Heart right ventricle (tissue), 16 donors: ENCODE results near the gene SEC24A. TPM values are rescaled to one million over a fixed set of nuclear protein-coding genes. Genes with fewer than 3 reads are reported as not detected.
A peak's percentile ranks its signal among the peaks of the same experiment; 100 is the strongest.

Experiments
- ATAC-seq, 8 donors: fragments of 200-7000 bp; cut with Tn5 transposase; one replicate each; pipeline ENCODE4 v1.9.1; 2020; ENCODE audit warnings: mild to moderate bottlenecking in 8 of 8, moderate library complexity in 8 of 8, moderate number of reproducible peaks in 1 of 8
- DNase-seq, 2 donors: peaks; one replicate each; pipeline ENCODE4 v3.0.0-alpha.2; 2020
- H3K27ac ChIP-seq, 10 donors: fragments of 200-600 bp; sonication (generic) in 2 of 10; one replicate each; pipeline versions ENCODE4 v1.5.0 to v1.8.0; 2020 to 2022; ENCODE audit warnings: mild to moderate bottlenecking in 3 of 10
- H3K27me3 ChIP-seq, 7 donors: fragments of 200-600 bp; one replicate each; pipeline ENCODE4 v1.8.0; 2021 to 2022; ENCODE audit warnings: mild to moderate bottlenecking in 2 of 7
- H3K36me3 ChIP-seq, 9 donors: fragments of 200-600 bp; sonication (generic) in 1 of 9; one replicate each; pipeline versions ENCODE4 v1.5.0 to v1.8.0; 2020 to 2022; ENCODE audit warnings: mild to moderate bottlenecking in 2 of 9
- H3K4me1 ChIP-seq, 9 donors: fragments of 200-600 bp; sonication (generic) in 1 of 9; one replicate each; pipeline versions ENCODE4 v1.5.0 to v1.8.0; 2020 to 2022; ENCODE audit warnings: mild to moderate bottlenecking in 4 of 9
- H3K4me3 ChIP-seq, 10 donors: fragments of 200-600 bp; sonication (generic) in 2 of 10; one replicate each; pipeline versions ENCODE4 v1.5.0 to v1.8.0; 2020 to 2022; ENCODE audit warnings: mild to moderate bottlenecking in 7 of 10, moderate library complexity in 2 of 10
- H3K9me3 ChIP-seq, 11 donors: fragments of 200-600 bp in 10 of 11; sonication (generic) in 2 of 11; one replicate each; pipeline versions ENCODE4 v1.5.0 to v1.8.0; 2013 to 2022; ENCODE audit warnings: mild to moderate bottlenecking in 2 of 11, control low read depth in 1 of 11, moderate library complexity in 1 of 11
- WGBS, 2 donors: extraction: QIAGEN DNeasy Blood & Tissue Kit; methylation state at CpG; one replicate each; pipeline ENCODE4 v1.1.7; 2013; ENCODE audit warnings: inconsistent platforms in 1 of 2; 5-methylcytosine and 5-hydroxymethylcytosine counted together
- intact Hi-C, 10 donors: fragments of 100-400 bp; cut with DNase I; formaldehyde crosslinking; loops; one replicate each; pipeline versions ENCODE4 v1.11.1 to v1.14.2; 2022
- polyA plus RNA-seq, 2 donors: library from polyadenylated mRNA; stranded (reverse); fragments of 200-250 nt; gene quantifications; one replicate each; pipeline ENCODE4 v1.2.3, GENCODE V29; 2013
- total RNA-seq, 10 donors: library from RNA; stranded (reverse); fragmentation: NEBNext Ultra II Directional in 3 of 10; extraction: Animal tissue kit (Norgen Biotek cat#: 25700) in 3 of 10; gene quantifications; one replicate each; pipeline versions ENCODE4 v1.2.1 to v1.2.4, GENCODE V29; 2021 to 2023
- TF ChIP-seq, protein P1 (sequence below), 9 donors: fragments of 200-600 bp; sonication (generic) in 2 of 9; IDR thresholded peaks; one replicate each; pipeline versions ENCODE4 v1.5.0 to v1.8.0; 2021 to 2022; ENCODE audit warnings: antibody characterized with exemption in 9 of 9, mild to moderate bottlenecking in 5 of 9, moderate library complexity in 1 of 9
- donor health status: Arrhythmogenic right ventricular cardiomyopathy.
- donor health status: ischemic (EF 13 %, LVEDD 7.1; RV severe dilation, severe dysfunction).
- donor health status: healthy with polysubstance abuse.
- donor health status: DM: no; HTN: yes; CAD: no.
- donor health status: DM: no; HTN: no; CAD: no.
- donor health status: ischemic (EF 25% LVEDD 6.9; RV normal size, moderate dysfunction).
- donor health status: ischemic (EF 25% LVEDD 5.7; RV mildly dilated, moderate dysfunction).
- donor health status: healthy.
- donor health status: DM: yes; HTN: yes; CAD: no.
- donor health status: Ischemic cardiomyopathy.
- donor health status: ischemic (EF 35%, LVEDD 5.7; RV mildly dilated, moderate dysfunction).
- donor health status: nonischemic (EF 11% LVEDD 7.7; RV severe dilation, severe dysfunction).
- donor health status: DM: yes; HTN: yes; CAD: no.
- donor health status: PGD.
- donor health status: ischemic (EF 29% LVEDD 5.4; RV normal size, mild dysfunction).
- donor health status: nonischemic (EF 23%, LVEDD 6.1; RV moderate dilation, normal function).

SEC24A gene
- total and polyA plus RNA-seq, 12 donors, result 2.6 to 13.7 (median 8.9) TPM

DNA sequence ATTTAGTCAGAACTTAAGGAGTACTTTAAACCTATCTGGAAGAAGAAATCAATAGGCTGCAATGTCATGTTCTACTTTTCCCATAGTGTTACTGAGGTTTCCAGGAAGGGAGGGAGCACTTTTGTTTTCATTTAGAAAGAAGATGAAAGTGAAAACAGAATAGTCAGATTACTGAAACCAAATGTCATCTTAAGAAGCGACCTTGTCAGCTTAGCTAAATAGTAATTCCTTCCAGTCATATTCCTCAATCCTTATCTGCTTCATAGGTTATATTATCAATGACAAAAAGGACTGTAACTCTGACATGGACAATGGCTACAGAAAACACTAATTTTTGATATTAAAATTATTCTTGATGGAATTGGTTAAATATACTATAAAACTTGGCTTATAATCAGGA is 43.7 kb upstream of the SEC24A start:
- Histone ChIP-seq H3K9me3 (no peaks in the 10 kb centered on the region), H3K4me1 (peaks cover 0 to 16% (median 0%) of the 10 kb centered on the region in 9 donors), H3K27me3 (no peaks in the 10 kb centered on the region), H3K27ac (peak overlapping the region in 1 of 10 donors; percentile 61), H3K36me3 (peaks cover 0 to 87% (median 52%) of the 10 kb centered on the region in 9 donors), H3K4me3 (no peak overlapping the region)
- intact Hi-C loops, result no loop called here
- DNase-seq (no peak), ATAC-seq (no peak)
- TF ChIP-seq, protein P1, sequence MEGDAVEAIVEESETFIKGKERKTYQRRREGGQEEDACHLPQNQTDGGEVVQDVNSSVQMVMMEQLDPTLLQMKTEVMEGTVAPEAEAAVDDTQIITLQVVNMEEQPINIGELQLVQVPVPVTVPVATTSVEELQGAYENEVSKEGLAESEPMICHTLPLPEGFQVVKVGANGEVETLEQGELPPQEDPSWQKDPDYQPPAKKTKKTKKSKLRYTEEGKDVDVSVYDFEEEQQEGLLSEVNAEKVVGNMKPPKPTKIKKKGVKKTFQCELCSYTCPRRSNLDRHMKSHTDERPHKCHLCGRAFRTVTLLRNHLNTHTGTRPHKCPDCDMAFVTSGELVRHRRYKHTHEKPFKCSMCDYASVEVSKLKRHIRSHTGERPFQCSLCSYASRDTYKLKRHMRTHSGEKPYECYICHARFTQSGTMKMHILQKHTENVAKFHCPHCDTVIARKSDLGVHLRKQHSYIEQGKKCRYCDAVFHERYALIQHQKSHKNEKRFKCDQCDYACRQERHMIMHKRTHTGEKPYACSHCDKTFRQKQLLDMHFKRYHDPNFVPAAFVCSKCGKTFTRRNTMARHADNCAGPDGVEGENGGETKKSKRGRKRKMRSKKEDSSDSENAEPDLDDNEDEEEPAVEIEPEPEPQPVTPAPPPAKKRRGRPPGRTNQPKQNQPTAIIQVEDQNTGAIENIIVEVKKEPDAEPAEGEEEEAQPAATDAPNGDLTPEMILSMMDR (IDR thresholded peaks at IDR 0.05), result no peak
- 82 to 86% methylated on average over 1 of the region's 1 CpG for WGBS, 2 donors

DNA sequence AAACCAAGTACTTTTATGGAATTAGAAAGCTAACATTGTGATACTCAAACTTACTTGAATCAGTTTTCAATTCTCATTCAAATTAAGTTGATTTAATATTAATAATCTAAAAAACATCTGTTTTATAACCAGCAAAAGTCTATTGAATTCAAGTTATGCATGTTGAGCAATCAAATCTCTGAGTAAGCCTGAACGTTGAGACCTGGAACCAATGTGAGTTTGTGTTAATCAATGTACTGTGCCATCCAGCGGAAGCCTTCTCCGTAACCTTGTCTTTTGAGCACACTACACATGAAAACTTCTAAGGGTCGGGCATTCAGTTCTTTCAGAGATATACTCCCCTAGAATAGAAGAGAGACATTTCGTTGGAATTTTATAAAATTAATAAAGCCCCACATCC is 41.9 kb upstream of the SEC24A start:
- Histone ChIP-seq H3K9me3 (no peaks in the 10 kb centered on the region), H3K27me3 (no peaks in the 10 kb centered on the region), H3K36me3 (peaks cover 0 to 99% (median 62%) of the 10 kb centered on the region in 9 donors), H3K27ac (no peak overlapping the region), H3K4me3 (no peak overlapping the region), H3K4me1 (peaks cover 0 to 18% (median 0%) of the 10 kb centered on the region in 9 donors)
- intact Hi-C loops, result no loop called here
- ATAC-seq (no peak), DNase-seq (no peak)
- WGBS, 2 donors, result 87 to 94% methylated on average over 5 of the region's 5 CpGs
- TF ChIP-seq, protein P1 (IDR thresholded peaks at IDR 0.05), result no peak

DNA sequence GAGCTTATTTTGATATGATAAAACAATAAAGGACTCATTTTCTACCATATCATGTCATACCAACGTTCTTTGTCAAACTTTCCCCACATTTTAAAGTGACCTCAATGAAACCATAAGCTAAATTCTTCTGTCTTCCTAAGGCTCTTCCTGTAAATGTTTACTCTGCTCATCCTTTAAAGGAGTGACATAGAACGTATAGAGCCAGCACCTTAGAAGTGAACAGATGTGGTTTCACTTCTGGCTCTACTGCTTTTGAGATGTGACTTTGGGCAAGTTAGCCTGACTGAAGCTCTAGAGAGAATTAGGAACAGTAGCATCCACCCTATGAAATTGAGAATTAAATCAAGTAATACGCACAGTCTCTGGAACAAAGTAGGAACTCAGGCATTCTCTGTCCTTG is 40.0 kb upstream of the SEC24A start:
- Histone ChIP-seq H3K4me3 (no peak overlapping the region), H3K9me3 (no peaks in the 10 kb centered on the region), H3K27ac (no peak overlapping the region), H3K27me3 (no peaks in the 10 kb centered on the region), H3K36me3 (peaks cover 0 to 100% (median 68%) of the 10 kb centered on the region in 9 donors), H3K4me1 (peaks cover 0 to 18% (median 0%) of the 10 kb centered on the region in 9 donors)
- TF ChIP-seq, protein P1 (IDR thresholded peaks at IDR 0.05), result no peak
- WGBS, 2 donors, result 90 to 92% methylated on average over 3 of the region's 3 CpGs
- intact Hi-C loops, result no loop called here
- ATAC-seq (no peak), DNase-seq (no peak)

DNA sequence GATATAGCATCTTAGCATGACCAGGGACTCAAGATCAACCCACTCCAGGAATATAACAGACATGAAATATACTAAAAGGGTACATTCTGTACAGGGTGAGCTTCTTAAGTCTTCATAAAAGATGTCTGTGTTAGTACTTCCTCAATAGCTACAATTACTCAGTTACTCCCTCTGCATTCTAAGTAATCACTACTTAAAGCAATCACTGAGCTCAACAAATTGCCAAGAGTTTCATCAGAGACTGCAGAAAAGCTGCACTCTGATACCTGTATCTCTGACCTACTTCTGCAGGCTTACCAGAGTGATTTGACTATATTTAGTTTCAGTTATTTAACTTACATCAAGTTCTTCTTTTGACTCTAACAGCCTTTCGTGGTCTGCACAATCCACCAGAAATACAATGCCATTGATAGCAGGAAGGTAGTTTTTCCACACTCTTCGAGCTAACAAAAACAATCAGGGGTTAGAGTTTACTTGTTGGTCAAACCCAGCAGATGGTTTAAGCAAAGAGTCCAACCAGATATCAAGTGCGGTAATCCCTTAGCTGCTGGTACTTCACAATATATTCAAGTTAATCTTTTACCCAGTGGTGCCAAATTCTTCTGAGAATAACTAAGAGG is 39.2 kb upstream of the SEC24A start:
- no peaks in the 10 kb centered on the region for H3K9me3 ChIP-seq
- intact Hi-C loops, result no loop called here
- 58 to 65% methylated on average over 3 of the region's 3 CpGs for WGBS, 2 donors
- peak overlapping the region in 4 of 10 donors; percentile 12 to 46 (median 26) for H3K27ac ChIP-seq
- no peaks in the 10 kb centered on the region for H3K27me3 ChIP-seq
- DNase-seq (no peak), ATAC-seq (peak in 2 of 8 donors; percentile 37 to 46)
- H3K36me3 ChIP-seq, result peaks cover 0 to 100% (median 68%) of the 10 kb centered on the region in 9 donors
- H3K4me3 ChIP-seq, result no peak overlapping the region
- H3K4me1 ChIP-seq, result peaks cover 0 to 18% (median 0%) of the 10 kb centered on the region in 9 donors
- TF ChIP-seq, protein P1 (IDR thresholded peaks at IDR 0.05), result no peak
